Neural cell (in vitro differentiated cells): ENCODE results near the gene ADCY1. TPM values are rescaled to one million over a fixed set of nuclear protein-coding genes. Genes with fewer than 3 reads are reported as not detected.

ENCODE experiments used
- H2AFZ ChIP-seq: fragments of 200-600, 300-800 bp; sonication (generic), shearing (Covaris generic); 2 replicates; pipeline ENCODE4 v1.6.0; 2014; ENCODE audit warnings: low read depth, mild to moderate bottlenecking, antibody characterized with exemption, low read length, moderate library complexity
- H3F3A ChIP-seq: fragments of 200-600 bp; shearing (Covaris generic); 2 replicates; pipeline ENCODE4 v1.6.1; 2016; ENCODE audit warnings: mild to moderate bottlenecking, moderate library complexity, mixed read lengths, antibody characterized with exemption, low read length; ENCODE audit not compliant: insufficient read depth, poor library complexity, severe bottlenecking
- H3K27ac ChIP-seq: fragments of 200-600, 300-800 bp; sonication (generic), shearing (Covaris generic); 2 replicates; pipeline ENCODE4 v1.5.1; 2014; ENCODE audit warnings: mild to moderate bottlenecking, low read length, moderate library complexity
- H3K27me3 ChIP-seq: fragments of 300-800, 200-600 bp; sonication (generic), shearing (Covaris generic); 2 replicates; pipeline ENCODE4 v1.6.0; 2014; ENCODE audit warnings: mild to moderate bottlenecking, low read depth, low read length, moderate library complexity; ENCODE audit not compliant: insufficient read depth
- H3K36me3 ChIP-seq: fragments of 300-800, 200-600 bp; sonication (generic), shearing (Covaris generic); 2 replicates; pipeline ENCODE4 v1.5.1; 2014; ENCODE audit warnings: mild to moderate bottlenecking, antibody characterized with exemption, low read length, moderate library complexity; ENCODE audit not compliant: insufficient read depth
- H3K4me2 ChIP-seq: fragments of 300-800, 200-600 bp; sonication (generic), shearing (Covaris generic); 2 replicates; pipeline ENCODE4 v1.6.0; 2014; ENCODE audit warnings: mild to moderate bottlenecking, low read length
- H3K4me3 ChIP-seq: fragments of 300-800, 200-600 bp; sonication (generic), shearing (Covaris generic); 2 replicates; pipeline ENCODE4 v1.5.1; 2014; ENCODE audit warnings: mild to moderate bottlenecking, low read length, moderate library complexity
- H3K79me2 ChIP-seq: fragments of 200-600 bp; shearing (Covaris generic); replicated peaks from 2 replicates; pipeline ENCODE4 v1.6.0; 2014; ENCODE audit warnings: mild to moderate bottlenecking, low read length, moderate library complexity; ENCODE audit not compliant: insufficient read depth
- H3K9ac ChIP-seq: fragments of 300-800, 200-600 bp; sonication (generic), shearing (Covaris generic); 2 replicates; pipeline ENCODE4 v1.6.1; 2016; ENCODE audit warnings: mild to moderate bottlenecking, low read length, mixed read lengths
- H3K9me2 ChIP-seq: fragments of 200-600 bp; shearing (Covaris generic); 2 replicates; pipeline ENCODE4 v1.6.1; 2016; ENCODE audit warnings: mild to moderate bottlenecking, low read length, mixed read lengths; ENCODE audit not compliant: insufficient read depth
- H3K9me3 ChIP-seq: fragments of 200-600, 300-800 bp; sonication (generic), shearing (Covaris generic); 2 replicates; pipeline ENCODE4 v1.6.1; 2016; ENCODE audit warnings: mild to moderate bottlenecking, mixed run types, low read length, moderate library complexity, mixed read lengths
- H4K20me1 ChIP-seq: fragments of 200-600 bp; shearing (Covaris generic); 2 replicates; pipeline ENCODE4 v1.6.1; 2016; ENCODE audit warnings: mild to moderate bottlenecking, mixed run types; ENCODE audit not compliant: insufficient read depth
- EP300 ChIP-seq: fragments of 450-650 bp; conservative IDR thresholded peaks from 2 replicates; pipeline ENCODE4 v1.6.1; 2014; ENCODE audit warnings: antibody characterized with exemption, mild to moderate bottlenecking, moderate library complexity; ENCODE audit not compliant: poor library complexity, severe bottlenecking
- EZH2 ChIP-seq: fragments of 200-600, 300-800 bp; shearing (Covaris generic), sonication (generic); IDR thresholded peaks from 2 replicates; pipeline ENCODE4 v1.6.1; 2014; ENCODE audit warnings: antibody characterized with exemption, low read length, borderline replicate concordance, mild to moderate bottlenecking; ENCODE audit not compliant: insufficient read depth, poor library complexity, severe bottlenecking
- MXI1 ChIP-seq: fragments of 450-650 bp; conservative IDR thresholded peaks from 2 replicates; pipeline ENCODE4 v1.6.1; 2014; ENCODE audit warnings: antibody characterized with exemption, mild to moderate bottlenecking; ENCODE audit not compliant: poor library complexity, severe bottlenecking
- POLR2AphosphoS5 ChIP-seq: IDR thresholded peaks from 2 replicates; pipeline ENCODE4 v1.6.1; 2012
- RAD21 ChIP-seq: fragments of 450-650 bp; conservative IDR thresholded peaks from 2 replicates; pipeline ENCODE4 v1.6.1; 2014; ENCODE audit warnings: antibody characterized with exemption, mild to moderate bottlenecking, moderate library complexity
- SMC3 ChIP-seq: fragments of 450-650 bp; conservative IDR thresholded peaks from 2 replicates; pipeline ENCODE4 v1.6.1; 2014; ENCODE audit warnings: antibody characterized with exemption, mild to moderate bottlenecking, moderate library complexity; ENCODE audit not compliant: poor library complexity
- TAF1 ChIP-seq: IDR thresholded peaks from 2 replicates; pipeline ENCODE4 v1.6.1; 2012; ENCODE audit warnings: low read depth
- polyA plus RNA-seq: library from polyadenylated mRNA; depleted of rRNA; stranded (reverse); fragments of >200 nt; gene quantifications from 2 replicates; pipeline ENCODE4 v1.2.3, GENCODE V29; 2014
- TF ChIP-seq, protein P1 (sequence below): IDR thresholded peaks from 2 replicates; pipeline ENCODE4 v1.6.1; 2012; ENCODE audit warnings: borderline replicate concordance
- TF ChIP-seq, protein P2 (sequence below): fragments of 450-650 bp; IDR thresholded peaks from 2 replicates; pipeline ENCODE4 v1.5.1; 2014; ENCODE audit warnings: antibody characterized with exemption, mild to moderate bottlenecking, moderate library complexity; ENCODE audit not compliant: poor library complexity, severe bottlenecking

Gene ADCY1
- polyA plus RNA-seq, 1 donor from 2014 or later, result 14.8 TPM

GRCh38 chr7:45695249-45695995, 121.3 kb downstream of the ADCY1 start:
- no peaks in the 10 kb centered on the region for H3F3A ChIP-seq
- H3K27ac ChIP-seq, result no peak overlapping the region
- H3K36me3 ChIP-seq, result peaks cover 7% of the 10 kb centered on the region
- H3K9me2 ChIP-seq, result no peaks in the 10 kb centered on the region
- H3K79me2 ChIP-seq, result no peaks in the 10 kb centered on the region
- TF ChIP-seq EP300, result no peak
- TF ChIP-seq, protein P1, sequence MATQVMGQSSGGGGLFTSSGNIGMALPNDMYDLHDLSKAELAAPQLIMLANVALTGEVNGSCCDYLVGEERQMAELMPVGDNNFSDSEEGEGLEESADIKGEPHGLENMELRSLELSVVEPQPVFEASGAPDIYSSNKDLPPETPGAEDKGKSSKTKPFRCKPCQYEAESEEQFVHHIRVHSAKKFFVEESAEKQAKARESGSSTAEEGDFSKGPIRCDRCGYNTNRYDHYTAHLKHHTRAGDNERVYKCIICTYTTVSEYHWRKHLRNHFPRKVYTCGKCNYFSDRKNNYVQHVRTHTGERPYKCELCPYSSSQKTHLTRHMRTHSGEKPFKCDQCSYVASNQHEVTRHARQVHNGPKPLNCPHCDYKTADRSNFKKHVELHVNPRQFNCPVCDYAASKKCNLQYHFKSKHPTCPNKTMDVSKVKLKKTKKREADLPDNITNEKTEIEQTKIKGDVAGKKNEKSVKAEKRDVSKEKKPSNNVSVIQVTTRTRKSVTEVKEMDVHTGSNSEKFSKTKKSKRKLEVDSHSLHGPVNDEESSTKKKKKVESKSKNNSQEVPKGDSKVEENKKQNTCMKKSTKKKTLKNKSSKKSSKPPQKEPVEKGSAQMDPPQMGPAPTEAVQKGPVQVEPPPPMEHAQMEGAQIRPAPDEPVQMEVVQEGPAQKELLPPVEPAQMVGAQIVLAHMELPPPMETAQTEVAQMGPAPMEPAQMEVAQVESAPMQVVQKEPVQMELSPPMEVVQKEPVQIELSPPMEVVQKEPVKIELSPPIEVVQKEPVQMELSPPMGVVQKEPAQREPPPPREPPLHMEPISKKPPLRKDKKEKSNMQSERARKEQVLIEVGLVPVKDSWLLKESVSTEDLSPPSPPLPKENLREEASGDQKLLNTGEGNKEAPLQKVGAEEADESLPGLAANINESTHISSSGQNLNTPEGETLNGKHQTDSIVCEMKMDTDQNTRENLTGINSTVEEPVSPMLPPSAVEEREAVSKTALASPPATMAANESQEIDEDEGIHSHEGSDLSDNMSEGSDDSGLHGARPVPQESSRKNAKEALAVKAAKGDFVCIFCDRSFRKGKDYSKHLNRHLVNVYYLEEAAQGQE, result no peak
- TF ChIP-seq, protein P2, sequence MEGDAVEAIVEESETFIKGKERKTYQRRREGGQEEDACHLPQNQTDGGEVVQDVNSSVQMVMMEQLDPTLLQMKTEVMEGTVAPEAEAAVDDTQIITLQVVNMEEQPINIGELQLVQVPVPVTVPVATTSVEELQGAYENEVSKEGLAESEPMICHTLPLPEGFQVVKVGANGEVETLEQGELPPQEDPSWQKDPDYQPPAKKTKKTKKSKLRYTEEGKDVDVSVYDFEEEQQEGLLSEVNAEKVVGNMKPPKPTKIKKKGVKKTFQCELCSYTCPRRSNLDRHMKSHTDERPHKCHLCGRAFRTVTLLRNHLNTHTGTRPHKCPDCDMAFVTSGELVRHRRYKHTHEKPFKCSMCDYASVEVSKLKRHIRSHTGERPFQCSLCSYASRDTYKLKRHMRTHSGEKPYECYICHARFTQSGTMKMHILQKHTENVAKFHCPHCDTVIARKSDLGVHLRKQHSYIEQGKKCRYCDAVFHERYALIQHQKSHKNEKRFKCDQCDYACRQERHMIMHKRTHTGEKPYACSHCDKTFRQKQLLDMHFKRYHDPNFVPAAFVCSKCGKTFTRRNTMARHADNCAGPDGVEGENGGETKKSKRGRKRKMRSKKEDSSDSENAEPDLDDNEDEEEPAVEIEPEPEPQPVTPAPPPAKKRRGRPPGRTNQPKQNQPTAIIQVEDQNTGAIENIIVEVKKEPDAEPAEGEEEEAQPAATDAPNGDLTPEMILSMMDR, result no peak
- no peak for TF ChIP-seq TAF1
- TF ChIP-seq RAD21, result no peak
- TF ChIP-seq EZH2, result no peak
- TF ChIP-seq POLR2AphosphoS5, result no peak
- TF ChIP-seq MXI1, result no peak
- TF ChIP-seq SMC3, result no peak
- H3K4me3 ChIP-seq, result no peak overlapping the region
- H2AFZ ChIP-seq, result no peak overlapping the region
- H4K20me1 ChIP-seq, result no peaks in the 10 kb centered on the region
- H3K9me3 ChIP-seq, result no peaks in the 10 kb centered on the region
- no peak overlapping the region for H3K9ac ChIP-seq
- H3K4me2 ChIP-seq, result no peak overlapping the region
- H3K27me3 ChIP-seq, result no peaks in the 10 kb centered on the region

DNA sequence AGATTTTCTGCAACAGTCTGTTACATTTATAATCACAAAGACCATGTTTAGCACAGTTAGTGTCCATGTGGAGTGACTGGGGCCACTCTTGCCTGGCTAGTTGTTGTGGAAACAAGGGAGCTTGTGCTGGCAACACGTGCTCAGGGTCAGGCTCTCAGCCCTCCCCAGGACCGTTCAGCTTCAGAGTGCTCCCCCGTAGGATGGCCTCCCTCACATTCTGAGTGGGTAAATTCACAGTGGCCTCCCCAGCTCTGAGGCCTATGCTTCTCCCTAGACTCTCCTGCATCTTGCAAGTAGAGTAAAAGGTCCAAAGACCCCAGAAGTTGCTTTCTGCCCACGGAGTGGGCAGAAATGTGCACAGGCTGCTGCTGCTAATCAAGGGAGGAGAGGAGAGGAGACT, 122.3 kb downstream of the ADCY1 start:
- Histone ChIP-seq H3K79me2 (no peaks in the 10 kb centered on the region), H3K9me3 (no peaks in the 10 kb centered on the region), H3K27me3 (no peaks in the 10 kb centered on the region), H3K9me2 (no peaks in the 10 kb centered on the region), H3K36me3 (peaks cover 7% of the 10 kb centered on the region), H2AFZ (no peak overlapping the region), H3K4me3 (no peak overlapping the region), H3F3A (no peaks in the 10 kb centered on the region), H3K4me2 (no peak overlapping the region), H4K20me1 (no peaks in the 10 kb centered on the region), H3K9ac (no peak overlapping the region), H3K27ac (no peak overlapping the region)
- TF ChIP-seq RAD21 (no peak), EZH2 (no peak), EP300 (no peak), POLR2AphosphoS5 (no peak)
